ENCODE results near the gene OR4C45.
"Not testable (repeated sequence)": the region's sequence is repeated elsewhere in the genome, so short reads cannot be mapped to it uniquely, and the experiment has no call there.

OR4C45 gene

GRCh38 chr11:50032574-50032973 lies at the start of gene OR4C45:
OR4C45 (plus strand) TSS chr11:50032874.
- no peak for DNase-seq

DNA sequence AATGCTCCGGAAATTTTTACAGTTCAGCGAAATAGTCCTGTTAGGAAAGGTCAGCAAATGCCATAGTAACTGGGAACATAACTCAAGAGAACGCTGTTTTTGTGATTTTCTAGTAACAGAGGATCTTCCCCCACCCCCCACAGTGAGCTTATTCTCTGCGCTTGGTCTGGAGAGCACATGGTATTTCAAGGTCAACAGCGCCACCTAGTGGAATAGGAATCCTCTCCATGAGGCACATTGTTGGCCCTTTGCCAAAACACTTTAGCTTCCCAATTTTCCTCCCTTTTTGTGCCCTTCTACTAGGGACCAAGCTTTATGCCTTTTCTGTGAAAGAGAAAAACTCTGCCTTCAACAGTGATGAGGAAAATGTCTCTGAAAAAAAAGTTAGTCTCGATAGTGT lies 37.1 kb upstream of the OR4C45 start:
- DNase-seq, result peak in 29 of 56 donors; percentile 0 to 66 (median 8)

DNA sequence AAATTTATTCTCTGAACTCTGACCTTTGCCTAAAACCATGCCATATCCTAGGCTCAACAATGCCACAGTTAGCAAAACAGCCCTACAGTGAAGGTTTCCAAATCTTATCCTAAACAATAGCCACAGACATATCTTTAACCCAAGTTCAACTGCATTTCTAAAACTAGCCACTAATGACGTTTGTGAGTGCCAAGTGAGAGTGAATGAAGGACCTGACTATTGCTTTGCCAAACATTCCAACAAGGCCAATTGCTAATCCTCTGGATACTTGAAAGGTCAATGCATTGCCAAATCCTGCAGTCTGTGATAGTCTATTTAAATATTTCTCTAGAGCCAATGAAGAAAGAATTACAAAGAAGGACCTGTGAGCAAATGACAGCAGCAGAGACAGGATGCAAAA lies 2.5 kb upstream of the OR4C45 start:
- no peak for DNase-seq

DNA sequence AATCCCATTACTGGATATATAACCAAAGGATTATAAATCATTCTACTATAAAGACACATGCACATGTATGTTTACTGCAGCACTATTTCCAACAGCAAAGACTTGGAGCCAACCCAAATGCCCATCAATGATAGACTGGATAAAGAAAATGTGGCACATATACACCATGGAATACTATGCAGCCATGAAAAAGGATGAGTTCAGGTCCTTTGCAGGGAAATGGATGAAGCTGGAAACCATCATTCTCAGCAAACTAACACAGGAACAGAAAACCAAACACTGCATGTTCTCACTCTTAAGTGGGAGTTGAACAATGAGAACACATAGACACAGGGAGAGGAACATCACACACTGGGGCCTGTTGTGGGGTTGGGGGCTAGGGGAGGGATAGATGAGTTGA lies 3.6 kb downstream of the OR4C45 start:
- not testable (repeated sequence) for DNase-seq

GRCh38 chr11:50037251-50037650 lies 4.6 kb downstream of the OR4C45 start:
- no peak for DNase-seq

GRCh38 chr11:50044647-50045046 lies 12.0 kb downstream of the OR4C45 start:
- DNase-seq, result no peak

DNA sequence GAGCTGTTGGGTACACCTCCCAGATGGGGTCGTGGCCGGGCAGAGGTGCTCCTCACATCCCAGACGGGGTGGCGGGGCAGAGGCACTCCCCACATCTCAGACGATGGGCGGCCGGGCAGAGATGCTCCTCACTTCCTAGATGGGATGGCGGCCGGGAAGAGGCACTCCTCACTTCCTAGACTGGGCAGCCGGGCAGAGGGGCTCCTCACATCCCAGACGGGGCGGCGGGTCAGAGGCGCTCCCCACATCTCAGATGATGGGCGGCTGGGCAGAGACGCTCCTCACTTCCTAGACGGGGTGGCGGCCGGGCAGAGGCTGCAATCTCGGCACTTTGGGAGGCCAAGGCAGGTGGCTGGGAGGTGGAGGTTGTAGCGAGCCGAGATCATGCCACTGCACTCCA lies 30.4 kb downstream of the OR4C45 start:
- DNase-seq, result not testable (repeated sequence)

DNA sequence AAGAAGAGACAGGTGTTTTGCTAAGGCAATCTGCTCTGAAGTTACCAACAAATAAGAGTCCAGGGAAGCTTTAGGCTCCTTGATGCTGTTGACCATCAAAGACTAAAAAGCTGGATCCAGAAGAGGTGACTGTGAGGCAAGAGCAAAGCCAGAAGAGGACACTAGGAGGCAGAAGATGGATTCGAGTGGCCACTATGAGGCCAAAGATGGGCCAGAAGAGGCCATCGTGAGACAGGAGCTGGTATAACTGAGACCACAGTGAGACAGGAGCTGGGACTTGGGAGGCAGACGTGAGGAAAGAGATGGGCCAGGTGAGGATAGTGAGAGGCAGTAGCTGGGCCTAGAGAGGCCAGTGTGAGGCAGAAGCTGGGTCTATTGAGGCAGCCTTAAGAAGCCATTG lies 37.7 kb downstream of the OR4C45 start:
- DNase-seq, result no peak

DNA sequence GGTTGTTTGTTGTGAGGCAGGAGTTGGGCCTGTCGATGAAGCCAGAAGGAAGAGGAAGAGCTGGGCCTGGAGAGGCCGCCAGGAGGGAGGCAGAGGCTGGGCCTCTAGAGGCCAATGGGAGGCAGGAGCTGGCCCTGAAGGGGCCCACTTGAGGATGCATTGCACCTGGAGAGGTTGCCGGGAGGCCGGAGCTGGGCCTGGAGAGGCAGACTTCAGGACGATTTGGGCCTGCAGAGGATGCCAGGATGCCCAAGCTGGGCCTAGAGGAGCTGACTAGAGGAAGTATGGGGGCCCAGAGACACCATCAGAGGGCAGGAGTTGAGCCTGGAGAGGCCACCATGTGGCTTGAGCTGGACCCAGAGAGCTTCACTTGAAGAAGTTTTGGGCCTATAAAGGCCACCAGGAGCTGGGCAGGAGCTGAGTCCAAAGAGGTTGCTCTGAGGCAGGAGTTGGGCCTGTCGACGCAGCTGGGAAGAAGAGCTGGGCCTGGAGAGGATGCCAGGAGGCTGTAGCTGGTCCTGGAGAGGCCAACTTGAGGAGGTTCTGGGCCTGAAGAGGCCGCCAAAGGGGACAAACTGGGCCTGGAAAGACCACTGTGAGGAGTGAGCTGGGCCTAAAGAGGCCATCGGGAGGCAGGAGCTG lies 39.0 kb downstream of the OR4C45 start:
- DNase-seq, result no peak

DNA sequence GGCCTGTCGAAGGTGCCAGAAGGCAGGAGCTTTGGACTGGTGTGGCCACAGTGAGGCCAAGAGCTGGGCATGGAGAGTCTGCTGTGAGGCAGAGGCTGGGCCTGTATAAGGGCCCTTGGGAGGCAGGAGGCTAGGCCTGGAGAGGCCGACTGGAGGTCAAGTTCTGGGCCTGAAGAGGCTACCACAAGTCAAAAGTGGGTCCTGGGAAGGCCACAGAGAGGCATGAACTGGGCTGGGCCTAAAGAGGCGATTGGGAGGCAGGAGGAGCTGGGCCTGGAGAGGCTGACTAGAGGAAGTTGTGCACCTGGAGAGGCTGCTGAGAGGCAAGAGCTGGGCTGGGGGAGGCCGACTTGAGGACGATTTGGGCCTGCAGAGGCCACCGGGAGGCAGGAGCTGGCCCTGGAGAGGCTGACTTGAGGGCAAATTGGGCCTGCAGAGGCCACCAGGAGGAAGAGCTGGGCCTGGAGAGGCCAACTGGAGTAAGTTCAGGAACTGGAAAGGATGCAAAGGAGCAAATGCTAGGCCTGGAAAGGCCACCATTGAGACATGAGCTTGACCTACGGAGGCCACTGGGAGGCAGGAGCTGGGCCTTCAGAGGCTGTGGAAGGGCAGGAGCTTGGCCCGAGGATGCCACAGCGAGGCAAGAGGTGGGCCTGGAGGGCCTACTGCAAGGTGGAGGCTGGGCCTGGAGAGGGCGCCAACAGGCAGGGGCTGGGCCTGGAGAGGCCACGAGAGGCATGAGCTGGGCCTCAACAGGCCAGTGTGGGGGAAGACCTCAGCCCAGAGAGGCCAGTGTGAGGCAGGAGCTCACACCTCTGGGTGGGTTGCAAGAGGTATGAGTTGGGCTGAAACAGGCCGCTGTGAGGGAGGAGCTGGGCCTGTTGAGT lies 39.8 kb downstream of the OR4C45 start:
- DNase-seq, result no peak

GRCh38 chr11:50073113-50074105 lies 40.7 kb downstream of the OR4C45 start:
- DNase-seq, result no peak

- no peak for DNase-seq
These were observed 41.5 kb downstream of the OR4C45 start for GRCh38 chr11:50074161-50074560.

- no peak for DNase-seq
These were observed 43.2 kb downstream of the OR4C45 start for GRCh38 chr11:50075856-50076255.

GRCh38 chr11:50077526-50077925 lies 44.9 kb downstream of the OR4C45 start:
- DNase-seq, result no peak

DNA sequence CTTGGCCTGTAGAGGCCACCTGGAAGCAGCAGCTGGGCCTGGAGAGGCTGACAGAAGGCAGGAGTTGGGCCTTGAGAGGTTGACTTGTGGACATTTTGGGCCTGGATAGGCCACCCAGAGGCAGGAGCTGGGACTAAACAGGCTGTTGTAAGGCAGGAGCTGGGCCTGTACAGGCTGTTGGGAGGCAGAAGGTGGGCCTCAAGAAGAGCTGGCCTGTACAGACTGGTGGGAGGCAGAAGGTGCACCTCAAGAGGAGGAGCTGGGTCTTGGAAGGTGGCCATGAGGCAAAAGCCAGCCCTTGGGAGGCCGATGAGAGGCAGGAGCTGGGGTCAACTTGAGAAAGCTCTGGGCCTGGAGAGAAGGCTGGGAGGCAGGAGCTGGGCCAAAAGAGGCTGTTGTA lies 45.3 kb downstream of the OR4C45 start:
- no peak for DNase-seq

DNA sequence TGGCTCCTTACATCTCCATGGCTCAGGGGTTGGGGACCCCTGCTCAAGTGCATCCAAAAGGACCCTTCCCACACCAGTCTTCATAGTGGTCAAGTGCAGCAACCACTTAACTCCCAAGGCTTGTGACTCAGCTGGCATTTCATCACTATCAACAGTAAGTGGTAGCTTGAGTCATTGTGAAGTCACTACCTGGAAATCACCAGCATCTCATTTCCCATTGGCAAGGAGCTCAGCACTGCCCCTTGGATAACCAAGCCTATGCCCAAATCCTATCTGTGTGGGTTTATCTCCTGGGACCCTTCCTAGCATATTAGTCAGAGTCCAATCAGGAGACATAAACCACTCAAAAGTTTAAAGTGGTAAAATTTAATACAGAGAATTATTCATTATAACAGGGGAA lies 46.3 kb downstream of the OR4C45 start:
- DNase-seq, result not testable (repeated sequence)

- no peak for DNase-seq
These were observed 47.6 kb downstream of the OR4C45 start for GRCh38 chr11:50080256-50080655.

Data from amygdala (tissue), 56 donors.